Breast epithelium (tissue), 4 donors: ENCODE measurements around the gene EEF1A2. TPM values are rescaled to one million over a fixed set of nuclear protein-coding genes. Genes with fewer than 3 reads are reported as not detected.

Experiments used
- DNase-seq, 2 donors: peaks; one replicate each; pipeline ENCODE4 v3.0.0-alpha.2; 2019; ENCODE audit warnings: low spot score in 2 of 2
- H3K27ac ChIP-seq, 2 donors: fragments of 200-600 bp; sonication (generic) in 1 of 2; one replicate each; pipeline ENCODE4 v1.5.1; 2016 to 2019; ENCODE audit warnings: mild to moderate bottlenecking in 1 of 2
- H3K27me3 ChIP-seq, 2 donors: fragments of 200-600 bp; sonication (generic) in 1 of 2; one replicate each; pipeline versions ENCODE4 v1.5.1 to v1.6.0; 2017 to 2019; ENCODE audit warnings: control low read depth in 1 of 2, mild to moderate bottlenecking in 1 of 2
- H3K36me3 ChIP-seq: fragments of 200-600 bp; one replicate; pipeline ENCODE4 v1.5.1; 2019
- H3K4me1 ChIP-seq, 2 donors: fragments of 200-600 bp; sonication (generic); one replicate each; pipeline ENCODE4 v1.5.1; 2016 to 2019; ENCODE audit warnings: control low read depth in 1 of 2
- H3K4me3 ChIP-seq, 3 donors: fragments of 200-600 bp; sonication (generic); 1 replicate in 2 of 3; 2 replicates in 1 of 3; pipeline ENCODE4 v1.5.1; 2016 to 2019; ENCODE audit warnings: mild to moderate bottlenecking in 3 of 3, moderate library complexity in 2 of 3
- H3K9me3 ChIP-seq, 2 donors: fragments of 200-600 bp; sonication (generic) in 1 of 2; one replicate each; pipeline ENCODE4 v1.5.1; 2016 to 2019; ENCODE audit warnings: control low read depth in 1 of 2
- POLR2A ChIP-seq: fragments of 450-650 bp; IDR thresholded peaks from one replicate; pipeline ENCODE4 v1.6.1; 2016; ENCODE audit warnings: antibody characterized with exemption, mild to moderate bottlenecking, moderate library complexity
- POLR2AphosphoS5 ChIP-seq, 3 donors: sonication (generic); formaldehyde crosslinking; IDR thresholded peaks; one replicate each; pipeline ENCODE4 v1.6.1; 2017; ENCODE audit warnings: antibody characterized with exemption in 3 of 3
- intact Hi-C: fragments of 100-400 bp; cut with DNase I; formaldehyde crosslinking; loops from one replicate; pipeline ENCODE4 v1.15.1; 2023; ENCODE audit warnings: low total_unique reads
- total RNA-seq, 3 donors: library from RNA; depleted of rRNA; stranded (reverse); fragments of >200 nt; gene quantifications; one replicate each; pipeline ENCODE4 v1.1.0, GENCODE V29; 2016
- TF ChIP-seq, protein P1 (sequence below), 3 donors: fragments of 450-650 bp; IDR thresholded peaks; one replicate each; pipeline ENCODE4 v1.5.1; 2016 to 2017; ENCODE audit warnings: antibody characterized with exemption in 3 of 3, mild to moderate bottlenecking in 3 of 3, moderate library complexity in 3 of 3

Gene EEF1A2
- total RNA-seq, 3 donors from 2014 or later, result 0.48 to 20.6 (median 4.8) TPM

DNA sequence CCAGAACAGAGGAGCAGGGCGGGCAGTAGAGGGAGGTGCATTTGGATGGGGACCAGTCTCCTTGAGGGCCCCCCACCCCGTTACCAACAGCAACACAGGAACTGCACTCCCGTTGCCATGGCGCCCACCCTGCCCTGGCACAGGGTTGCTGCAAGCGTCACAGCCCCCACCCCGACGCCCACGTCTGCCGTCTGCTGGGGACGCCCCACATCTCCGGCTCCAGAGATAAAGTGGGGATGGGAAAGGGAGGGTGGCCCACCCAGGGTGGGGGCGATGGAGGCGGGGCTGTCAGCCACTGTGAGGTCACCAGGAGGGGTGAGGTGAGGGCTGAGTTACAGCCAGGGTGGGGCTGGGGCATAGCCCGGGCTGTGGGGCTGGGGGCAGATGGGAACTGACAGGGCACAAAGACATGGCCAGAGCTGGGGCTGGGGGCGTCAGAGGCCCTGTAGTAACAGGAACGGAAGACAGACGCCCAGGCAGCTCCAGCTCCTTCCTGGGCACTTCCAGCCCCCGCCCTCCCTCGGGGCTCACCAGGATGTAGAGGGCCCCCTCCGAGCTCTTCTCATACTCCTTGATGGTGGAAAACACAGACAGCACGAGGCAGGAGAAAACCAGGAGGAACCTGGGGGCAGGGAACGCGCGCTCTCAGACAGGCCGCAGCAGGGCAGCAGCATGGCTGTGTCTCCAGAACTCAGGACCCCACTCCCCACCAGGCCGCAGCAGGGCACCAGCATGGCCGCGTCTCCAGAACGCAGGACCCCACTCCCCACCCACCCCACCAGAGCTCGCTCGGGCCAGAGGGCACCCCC, 52.5 kb downstream of the EEF1A2 start:
- H3K27me3 ChIP-seq, result peaks cover 0 to 61% of the 10 kb centered on the region in 2 donors
- intact Hi-C loops, result no loop called here
- H3K4me3 ChIP-seq, result no peak overlapping the region
- TF ChIP-seq, protein P1, sequence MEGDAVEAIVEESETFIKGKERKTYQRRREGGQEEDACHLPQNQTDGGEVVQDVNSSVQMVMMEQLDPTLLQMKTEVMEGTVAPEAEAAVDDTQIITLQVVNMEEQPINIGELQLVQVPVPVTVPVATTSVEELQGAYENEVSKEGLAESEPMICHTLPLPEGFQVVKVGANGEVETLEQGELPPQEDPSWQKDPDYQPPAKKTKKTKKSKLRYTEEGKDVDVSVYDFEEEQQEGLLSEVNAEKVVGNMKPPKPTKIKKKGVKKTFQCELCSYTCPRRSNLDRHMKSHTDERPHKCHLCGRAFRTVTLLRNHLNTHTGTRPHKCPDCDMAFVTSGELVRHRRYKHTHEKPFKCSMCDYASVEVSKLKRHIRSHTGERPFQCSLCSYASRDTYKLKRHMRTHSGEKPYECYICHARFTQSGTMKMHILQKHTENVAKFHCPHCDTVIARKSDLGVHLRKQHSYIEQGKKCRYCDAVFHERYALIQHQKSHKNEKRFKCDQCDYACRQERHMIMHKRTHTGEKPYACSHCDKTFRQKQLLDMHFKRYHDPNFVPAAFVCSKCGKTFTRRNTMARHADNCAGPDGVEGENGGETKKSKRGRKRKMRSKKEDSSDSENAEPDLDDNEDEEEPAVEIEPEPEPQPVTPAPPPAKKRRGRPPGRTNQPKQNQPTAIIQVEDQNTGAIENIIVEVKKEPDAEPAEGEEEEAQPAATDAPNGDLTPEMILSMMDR (IDR thresholded peaks at IDR 0.05), result no peak
- TF ChIP-seq POLR2AphosphoS5 (IDR thresholded peaks at IDR 0.05) (no peak), POLR2A (no peak)
- DNase-seq, result no peak
- no peak overlapping the region for H3K27ac ChIP-seq
- H3K36me3 ChIP-seq, result no peaks in the 10 kb centered on the region
- no peaks in the 10 kb centered on the region for H3K4me1 ChIP-seq
- H3K9me3 ChIP-seq, result no peaks in the 10 kb centered on the region

DNA sequence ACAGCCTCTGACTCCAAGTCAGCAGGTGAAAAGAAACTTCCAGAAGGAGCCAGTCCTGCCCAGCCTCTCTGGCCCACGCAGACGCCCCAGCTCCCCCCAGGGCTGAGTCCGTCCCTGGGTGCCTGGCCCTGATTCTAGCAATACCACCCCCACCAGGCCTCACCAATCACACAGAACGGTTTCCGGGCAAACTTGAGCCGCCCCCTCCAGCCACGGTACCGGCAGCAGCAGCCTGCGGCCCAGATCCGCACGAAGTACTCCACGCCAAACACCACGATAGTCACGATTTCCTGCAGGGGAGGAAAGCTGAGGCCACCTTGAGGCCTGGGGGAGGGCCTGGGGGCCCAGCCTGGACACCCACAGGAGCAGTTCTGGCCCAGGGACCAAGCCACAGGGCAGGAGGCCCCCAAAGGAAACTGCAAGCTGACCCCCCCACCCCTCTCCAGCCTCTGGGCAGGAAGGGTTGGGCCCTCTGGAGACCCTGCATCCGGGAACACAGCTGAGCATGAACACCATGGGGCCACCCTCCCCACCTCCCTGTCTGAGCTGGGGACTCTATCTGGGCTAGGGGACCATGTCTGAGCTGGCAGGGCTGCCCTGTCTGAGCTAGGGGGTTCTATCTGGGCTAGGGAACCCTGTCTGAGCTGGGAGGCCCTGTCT, 53.7 kb downstream of the EEF1A2 start:
- Histone ChIP-seq H3K4me3 (no peak overlapping the region), H3K9me3 (no peaks in the 10 kb centered on the region), H3K27ac (no peak overlapping the region), H3K36me3 (no peaks in the 10 kb centered on the region), H3K4me1 (no peaks in the 10 kb centered on the region), H3K27me3 (peaks cover 0 to 56% of the 10 kb centered on the region in 2 donors)
- intact Hi-C loops, result no loop called here
- DNase-seq, result no peak
- TF ChIP-seq POLR2AphosphoS5 (IDR thresholded peaks at IDR 0.05) (no peak), POLR2A (no peak)
- TF ChIP-seq, protein P1 (IDR thresholded peaks at IDR 0.05), result no peak

DNA sequence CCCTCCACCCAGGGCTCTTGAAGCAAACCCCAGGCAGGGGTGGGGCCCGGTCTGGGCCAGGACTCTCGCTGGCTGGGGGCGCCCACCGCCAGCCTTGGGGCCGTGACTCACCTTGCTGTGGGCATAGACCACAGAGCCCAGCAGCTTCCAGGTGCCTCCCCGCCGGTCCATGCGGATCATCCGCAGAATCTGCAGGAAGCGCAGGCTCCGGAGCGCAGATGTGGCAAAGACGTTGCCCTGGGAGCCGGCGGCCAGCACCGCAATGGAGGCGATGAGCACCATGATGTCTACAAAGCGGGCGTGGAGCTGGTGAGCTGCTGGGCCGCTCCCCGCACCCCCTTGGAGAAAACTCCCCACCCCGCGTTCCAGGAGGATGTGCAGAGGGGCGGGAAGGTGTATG, 54.3 kb downstream of the EEF1A2 start:
- no peaks in the 10 kb centered on the region for H3K9me3 ChIP-seq
- no peaks in the 10 kb centered on the region for H3K36me3 ChIP-seq
- no peak overlapping the region for H3K4me3 ChIP-seq
- H3K4me1 ChIP-seq, result no peaks in the 10 kb centered on the region
- no peak for DNase-seq
- H3K27ac ChIP-seq, result no peak overlapping the region
- TF ChIP-seq, protein P1 (IDR thresholded peaks at IDR 0.05), result no peak
- no peak for TF ChIP-seq POLR2AphosphoS5 (IDR thresholded peaks at IDR 0.05)
- peaks cover 0 to 56% of the 10 kb centered on the region in 2 donors for H3K27me3 ChIP-seq
- intact Hi-C loops, result no loop called here

DNA sequence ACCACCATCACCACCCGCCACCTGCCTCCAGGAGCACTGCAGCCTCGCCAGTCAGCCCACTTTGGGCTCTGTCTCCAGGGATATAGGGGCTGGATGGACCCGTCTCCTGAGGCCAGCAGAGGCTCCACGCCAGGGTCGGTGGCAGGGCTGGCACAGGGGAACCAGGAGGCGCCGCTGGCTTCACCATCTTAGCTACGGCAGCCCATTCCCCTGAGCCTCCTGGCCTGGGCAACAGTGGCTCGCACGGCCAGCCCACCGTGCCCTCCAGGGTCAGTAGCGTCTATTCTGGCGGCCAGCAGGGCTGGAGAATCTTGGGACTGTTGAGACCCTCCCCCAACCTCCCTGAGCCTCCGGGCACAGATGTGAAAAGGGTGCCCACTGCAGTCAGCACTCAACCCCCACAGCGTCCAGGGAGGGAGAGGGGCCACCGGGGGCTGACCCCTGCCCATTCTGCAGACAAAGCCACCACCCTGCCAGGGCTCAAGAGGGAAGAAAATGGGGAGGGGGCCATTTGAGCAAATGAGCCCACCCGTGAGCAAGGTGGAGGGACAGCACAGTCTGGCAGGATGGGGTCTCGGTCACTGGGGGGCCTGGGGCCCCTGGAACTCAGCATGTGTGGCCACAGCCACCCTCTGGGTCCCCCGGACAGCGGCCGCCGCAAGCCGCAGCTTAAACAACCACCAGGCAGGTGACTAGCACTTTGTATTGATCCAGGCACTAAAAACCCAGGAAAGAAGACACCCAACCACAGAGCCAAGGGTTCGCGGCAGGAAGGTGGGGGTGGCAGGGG, 55.1 kb downstream of the EEF1A2 start:
- no peaks in the 10 kb centered on the region for H3K9me3 ChIP-seq
- H3K4me3 ChIP-seq, result no peak overlapping the region
- no peaks in the 10 kb centered on the region for H3K4me1 ChIP-seq
- H3K27ac ChIP-seq, result no peak overlapping the region
- intact Hi-C loops, result no loop called here
- TF ChIP-seq POLR2AphosphoS5 (IDR thresholded peaks at IDR 0.05), result no peak
- TF ChIP-seq POLR2A, result no peak
- TF ChIP-seq, protein P1 (IDR thresholded peaks at IDR 0.05), result no peak
- H3K27me3 ChIP-seq, result peaks cover 4 to 56% of the 10 kb centered on the region in 2 donors
- H3K36me3 ChIP-seq, result no peaks in the 10 kb centered on the region
- no peak for DNase-seq
